Breast epithelium (tissue), 3 donors: ENCODE measurements around the gene GP1BA.

Experiments
- POLR2A ChIP-seq: fragments of 450-650 bp; IDR thresholded peaks from one replicate; pipeline ENCODE4 v1.6.1; 2016; ENCODE audit warnings: antibody characterized with exemption, mild to moderate bottlenecking, moderate library complexity
- TF ChIP-seq, protein P1 (sequence below), 3 donors: fragments of 450-650 bp; IDR thresholded peaks; one replicate each; pipeline ENCODE4 v1.5.1; 2016 to 2017; ENCODE audit warnings: antibody characterized with exemption in 3 of 3, mild to moderate bottlenecking in 3 of 3, moderate library complexity in 3 of 3

DNA sequence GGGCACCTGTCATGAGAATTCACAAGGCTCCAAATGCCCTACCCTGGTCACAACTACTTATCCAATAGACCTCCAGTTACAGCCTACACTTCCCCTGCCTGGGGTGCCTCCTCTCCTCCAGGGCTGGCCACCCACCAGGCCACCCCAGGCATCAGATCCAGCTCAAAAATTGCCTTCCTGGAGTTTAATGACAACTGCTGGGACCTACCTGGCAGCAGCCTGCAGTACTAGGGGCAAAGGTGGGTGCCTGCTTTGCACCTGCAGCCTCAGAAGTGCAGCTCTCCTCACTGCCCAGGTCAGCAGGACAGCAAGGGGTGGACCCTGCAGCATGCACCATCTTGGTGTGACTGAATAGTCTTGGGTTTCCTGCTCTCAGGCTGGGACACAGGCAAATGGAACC lies 3.6 kb downstream of the GP1BA start:
- TF ChIP-seq, protein P1, sequence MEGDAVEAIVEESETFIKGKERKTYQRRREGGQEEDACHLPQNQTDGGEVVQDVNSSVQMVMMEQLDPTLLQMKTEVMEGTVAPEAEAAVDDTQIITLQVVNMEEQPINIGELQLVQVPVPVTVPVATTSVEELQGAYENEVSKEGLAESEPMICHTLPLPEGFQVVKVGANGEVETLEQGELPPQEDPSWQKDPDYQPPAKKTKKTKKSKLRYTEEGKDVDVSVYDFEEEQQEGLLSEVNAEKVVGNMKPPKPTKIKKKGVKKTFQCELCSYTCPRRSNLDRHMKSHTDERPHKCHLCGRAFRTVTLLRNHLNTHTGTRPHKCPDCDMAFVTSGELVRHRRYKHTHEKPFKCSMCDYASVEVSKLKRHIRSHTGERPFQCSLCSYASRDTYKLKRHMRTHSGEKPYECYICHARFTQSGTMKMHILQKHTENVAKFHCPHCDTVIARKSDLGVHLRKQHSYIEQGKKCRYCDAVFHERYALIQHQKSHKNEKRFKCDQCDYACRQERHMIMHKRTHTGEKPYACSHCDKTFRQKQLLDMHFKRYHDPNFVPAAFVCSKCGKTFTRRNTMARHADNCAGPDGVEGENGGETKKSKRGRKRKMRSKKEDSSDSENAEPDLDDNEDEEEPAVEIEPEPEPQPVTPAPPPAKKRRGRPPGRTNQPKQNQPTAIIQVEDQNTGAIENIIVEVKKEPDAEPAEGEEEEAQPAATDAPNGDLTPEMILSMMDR (IDR thresholded peaks at IDR 0.05): no peak
- no peak for TF ChIP-seq POLR2A
